ENCODE results near the gene KHSRP. TPM values are rescaled to one million over a fixed set of nuclear protein-coding genes. Genes with fewer than 3 reads are reported as not detected.

Gene KHSRP, protein sequence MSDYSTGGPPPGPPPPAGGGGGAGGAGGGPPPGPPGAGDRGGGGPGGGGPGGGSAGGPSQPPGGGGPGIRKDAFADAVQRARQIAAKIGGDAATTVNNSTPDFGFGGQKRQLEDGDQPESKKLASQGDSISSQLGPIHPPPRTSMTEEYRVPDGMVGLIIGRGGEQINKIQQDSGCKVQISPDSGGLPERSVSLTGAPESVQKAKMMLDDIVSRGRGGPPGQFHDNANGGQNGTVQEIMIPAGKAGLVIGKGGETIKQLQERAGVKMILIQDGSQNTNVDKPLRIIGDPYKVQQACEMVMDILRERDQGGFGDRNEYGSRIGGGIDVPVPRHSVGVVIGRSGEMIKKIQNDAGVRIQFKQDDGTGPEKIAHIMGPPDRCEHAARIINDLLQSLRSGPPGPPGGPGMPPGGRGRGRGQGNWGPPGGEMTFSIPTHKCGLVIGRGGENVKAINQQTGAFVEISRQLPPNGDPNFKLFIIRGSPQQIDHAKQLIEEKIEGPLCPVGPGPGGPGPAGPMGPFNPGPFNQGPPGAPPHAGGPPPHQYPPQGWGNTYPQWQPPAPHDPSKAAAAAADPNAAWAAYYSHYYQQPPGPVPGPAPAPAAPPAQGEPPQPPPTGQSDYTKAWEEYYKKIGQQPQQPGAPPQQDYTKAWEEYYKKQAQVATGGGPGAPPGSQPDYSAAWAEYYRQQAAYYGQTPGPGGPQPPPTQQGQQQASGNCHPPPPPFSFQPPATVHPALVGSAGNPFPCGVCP
- polyA plus RNA-seq (ENCODE audit: insufficient read depth in 1 of 5, insufficient read length in 5 of 5, low replicate concordance in 1 of 5), result 100 to 1,000 TPM; 211 to 355 (median 257) TPM
- long read RNA-seq, donor 1, transcript KHSRP-212 (3 exons, 851 nt), result major isoform, 18 of 67 reads
- long read RNA-seq, donor 1, transcript KHSRP-211 (2 exons, 428 nt), result minor isoform, 6 of 67 reads
- long read RNA-seq, donor 1, partial matches to known transcripts, result 42 of 67 reads
- long read RNA-seq, donor 1, other reads (novel, unspliced or antisense), result 0 of 67 reads
- long read RNA-seq, donor 2, transcript KHSRP-212 (3 exons, 851 nt), result major isoform, 8 of 10 reads
- long read RNA-seq, donor 2, partial matches to known transcripts, result 0 of 10 reads
- long read RNA-seq, donor 2, other reads (novel, unspliced or antisense), result 0 of 10 reads
- long read RNA-seq, donor 3, transcript KHSRP-212 (3 exons, 851 nt), result major isoform, 6 of 27 reads
- long read RNA-seq, donor 3, partial matches to known transcripts, result 17 of 27 reads
- long read RNA-seq, donor 3, other reads (novel, unspliced or antisense), result 0 of 27 reads
- long read RNA-seq, donor 4, transcript KHSRP-212 (3 exons, 851 nt), result major isoform, 6 of 51 reads
- long read RNA-seq, donor 4, partial matches to known transcripts, result 43 of 51 reads
- long read RNA-seq, donor 4, other reads (novel, unspliced or antisense), result 0 of 51 reads
- long read RNA-seq, donor 5, transcript KHSRP-212 (3 exons, 851 nt), result major isoform, 11 of 29 reads
- long read RNA-seq, donor 5, partial matches to known transcripts, result 17 of 29 reads
- long read RNA-seq, donor 5, other reads (novel, unspliced or antisense), result 0 of 29 reads
- long read RNA-seq, donor 6, transcript KHSRP-212 (3 exons, 851 nt), result major isoform, 7 of 47 reads
- long read RNA-seq, donor 6, partial matches to known transcripts, result 40 of 47 reads
- long read RNA-seq, donor 6, other reads (novel, unspliced or antisense), result 0 of 47 reads
- long read RNA-seq, donor 7, transcript KHSRP-212 (3 exons, 851 nt), result major isoform, 6 of 8 reads
- long read RNA-seq, donor 7, partial matches to known transcripts, result 0 of 8 reads
- long read RNA-seq, donor 7, other reads (novel, unspliced or antisense), result 0 of 8 reads
- long read RNA-seq, donor 8, partial matches to known transcripts, result 0 of 4 reads
- long read RNA-seq, donor 8, other reads (novel, unspliced or antisense), result 0 of 4 reads

DNA sequence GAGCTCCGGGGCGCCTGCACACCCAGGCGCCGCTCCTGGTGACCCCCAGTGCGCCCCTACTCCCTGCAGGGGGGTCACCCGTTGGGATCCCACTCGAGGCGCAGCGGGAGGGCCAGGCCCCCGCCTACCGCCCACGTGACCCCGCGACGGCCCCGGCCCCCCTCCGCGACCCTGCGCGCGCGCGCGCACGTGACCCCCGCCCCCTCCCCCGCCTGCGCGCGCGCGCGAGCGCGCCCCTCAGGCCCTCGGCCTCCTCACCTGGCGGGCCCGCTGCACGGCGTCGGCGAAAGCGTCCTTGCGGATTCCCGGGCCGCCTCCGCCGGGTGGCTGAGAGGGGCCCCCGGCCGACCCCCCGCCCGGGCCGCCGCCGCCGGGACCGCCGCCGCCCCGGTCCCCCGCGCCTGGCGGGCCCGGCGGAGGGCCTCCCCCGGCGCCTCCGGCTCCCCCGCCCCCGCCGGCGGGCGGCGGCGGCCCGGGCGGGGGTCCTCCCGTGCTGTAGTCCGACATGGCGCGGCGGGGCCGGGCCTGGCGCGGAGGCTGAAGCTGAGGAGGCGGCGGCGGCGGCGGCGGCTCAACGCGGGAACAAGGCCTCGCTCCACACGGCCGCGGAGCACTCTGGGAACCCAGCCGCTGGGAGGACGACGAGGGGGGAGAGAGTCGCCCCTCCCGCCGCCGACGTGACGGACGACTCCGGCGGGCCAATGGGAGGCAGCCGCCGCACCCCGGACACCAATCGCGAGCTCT lies at the start of gene KHSRP:
TSS of gene KHSRP (minus strand) at position 617 of the 744 bp plus-strand sequence. CDS start at position 507, 110 bp downstream.
- no peak for DNase-seq

DNA sequence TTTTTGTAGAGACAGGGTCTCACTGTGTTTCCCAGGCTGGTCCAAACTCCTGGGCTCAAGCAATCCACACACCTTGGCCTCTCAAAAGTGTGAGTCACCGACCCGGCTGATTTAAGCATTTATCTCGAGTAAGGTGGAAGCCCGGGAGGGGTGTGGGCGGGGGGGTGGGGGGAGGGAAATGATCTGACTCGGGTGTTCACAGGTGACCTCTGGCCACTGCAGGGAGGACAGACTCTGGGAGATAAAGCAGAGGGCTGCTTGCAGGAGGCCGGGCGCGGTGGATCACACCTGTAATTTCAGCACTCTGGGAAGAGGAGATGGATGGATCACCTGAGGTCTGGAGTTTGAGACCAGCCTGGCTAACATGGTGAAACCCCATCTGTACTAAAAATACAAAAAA lies 49.0 kb upstream of the KHSRP start:
- no peak for DNase-seq

DNA sequence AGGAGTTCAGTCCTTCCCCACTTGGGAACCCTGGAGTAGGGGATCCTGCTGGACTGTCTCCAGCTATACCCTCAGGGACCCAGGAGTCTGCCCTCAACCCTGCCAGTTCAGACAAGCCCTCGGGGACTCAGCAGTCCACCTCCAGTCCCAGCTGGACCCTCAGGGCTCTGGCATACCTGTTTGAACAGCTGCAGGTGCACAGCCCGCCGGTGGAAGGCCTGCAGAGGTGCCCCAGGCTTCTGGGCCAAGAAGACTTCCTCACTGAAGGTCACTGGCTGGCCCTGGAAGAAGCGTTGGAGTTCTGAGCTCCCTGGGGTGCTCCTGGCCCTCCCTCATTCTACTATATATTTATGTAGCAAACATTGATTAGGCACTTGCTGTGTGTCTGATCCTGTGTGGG lies 48.1 kb upstream of the KHSRP start:
- DNase-seq, result no peak

DNA sequence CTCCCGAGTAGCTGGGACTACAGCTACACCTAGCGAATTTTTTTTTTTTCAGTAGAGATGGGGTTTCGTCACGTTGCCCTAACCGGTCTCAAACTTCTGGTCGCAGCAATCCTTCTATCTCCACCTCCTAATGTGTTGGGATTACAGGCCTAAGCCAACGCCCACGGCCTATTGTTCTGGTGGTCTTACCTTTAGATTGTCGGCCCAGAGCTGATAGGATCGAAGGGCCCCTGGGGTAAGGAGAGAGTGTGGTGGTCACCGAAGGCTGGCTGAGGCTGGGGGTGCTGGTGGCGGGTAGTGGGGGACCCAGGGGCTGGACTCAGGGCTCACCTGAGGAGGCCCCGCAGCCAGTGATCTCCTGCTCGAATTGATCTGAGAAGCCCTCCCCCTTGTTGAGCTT lies 46.5 kb upstream of the KHSRP start:
- no peak for DNase-seq

DNA sequence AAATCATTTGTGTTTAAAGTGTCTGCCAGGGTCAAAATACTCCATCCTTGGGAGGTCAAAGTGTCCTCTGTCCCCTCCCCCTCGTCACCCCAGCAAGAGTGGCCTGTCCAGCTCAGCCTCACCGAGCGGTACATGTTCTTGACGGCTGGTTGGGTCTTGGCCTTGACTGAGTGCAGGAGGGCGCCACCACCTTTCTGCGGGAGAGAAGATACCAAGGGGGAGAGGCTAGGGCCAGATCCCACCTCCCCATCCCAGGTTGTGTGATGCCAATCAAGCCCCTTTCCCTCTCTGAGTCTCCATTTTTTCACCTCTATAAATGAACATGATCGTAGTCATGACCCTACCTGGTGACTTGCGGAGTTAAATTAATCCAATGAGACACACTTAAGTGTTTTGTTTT lies 45.6 kb upstream of the KHSRP start:
- no peak for DNase-seq

DNA sequence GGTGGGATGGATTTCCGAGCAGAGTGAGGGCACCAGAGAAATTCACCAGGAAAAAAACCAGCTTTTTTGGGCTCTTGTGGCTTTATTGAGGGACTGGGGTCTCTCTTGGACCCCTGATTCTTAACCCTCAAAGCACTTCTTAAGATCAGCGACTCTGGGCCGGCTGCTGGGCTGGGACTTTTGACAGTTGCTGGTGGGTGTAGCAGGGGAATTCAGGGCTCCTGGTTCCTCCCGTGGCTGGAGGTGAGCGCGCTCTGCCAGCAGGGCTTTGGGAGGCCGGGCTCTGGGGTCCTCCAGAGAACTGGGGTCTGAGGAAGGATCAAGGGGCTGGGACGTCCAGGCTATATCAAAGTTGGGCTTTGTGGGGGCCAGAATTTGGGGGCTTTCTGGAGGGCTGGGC lies 42.8 kb upstream of the KHSRP start:
- no peak for DNase-seq

DNA sequence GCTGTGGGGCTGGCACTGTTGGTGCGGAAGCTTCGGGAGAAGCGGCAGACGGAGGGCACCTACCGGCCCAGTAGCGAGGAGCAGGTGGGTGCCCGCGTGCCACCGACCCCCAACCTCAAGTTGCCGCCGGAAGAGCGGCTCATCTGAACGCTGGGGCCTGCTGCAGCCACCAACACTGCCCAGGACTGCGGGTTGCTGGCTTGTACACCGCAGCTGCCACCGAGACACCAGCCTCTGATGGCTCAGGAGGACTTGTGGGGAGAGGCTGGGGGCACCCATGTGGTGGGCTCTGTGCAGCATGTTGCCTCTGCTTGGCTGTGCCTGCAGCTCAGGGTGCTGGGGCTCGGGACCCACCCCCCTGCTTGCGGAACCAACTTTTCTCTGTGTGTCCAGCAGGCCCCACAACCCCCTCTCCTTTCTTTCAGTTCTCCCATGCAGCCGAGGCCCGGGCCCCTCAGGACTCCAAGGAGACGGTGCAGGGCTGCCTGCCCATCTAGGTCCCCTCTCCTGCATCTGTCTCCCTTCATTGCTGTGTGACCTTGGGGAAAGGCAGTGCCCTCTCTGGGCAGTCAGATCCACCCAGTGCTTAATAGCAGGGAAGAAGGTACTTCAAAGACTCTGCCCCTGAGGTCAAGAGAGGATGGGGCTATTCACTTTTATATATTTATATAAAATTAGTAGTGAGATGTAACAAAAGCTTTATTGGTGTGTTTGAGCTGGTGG lies 42.1 kb upstream of the KHSRP start:
- no peak for DNase-seq

DNA sequence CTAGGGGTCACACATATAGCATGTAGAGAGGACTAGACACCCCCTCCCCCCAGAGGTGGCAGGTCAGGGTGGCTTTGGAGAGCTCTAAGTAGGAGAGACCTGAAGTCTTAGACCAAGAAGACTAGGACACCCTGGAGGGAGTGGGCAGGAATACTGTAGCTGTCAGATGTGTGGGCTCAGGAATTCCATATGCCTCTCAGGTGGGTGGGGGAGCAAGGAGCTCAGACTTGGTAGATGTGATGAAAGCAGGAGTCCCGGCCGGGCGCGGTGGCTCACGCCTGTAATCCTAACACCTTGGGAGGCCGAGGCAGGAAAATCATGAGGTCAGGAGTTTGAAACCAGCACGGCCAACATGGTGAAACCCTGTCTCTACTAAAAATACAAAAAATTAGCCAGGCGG lies 41.1 kb upstream of the KHSRP start:
- DNase-seq, result no peak

DNA sequence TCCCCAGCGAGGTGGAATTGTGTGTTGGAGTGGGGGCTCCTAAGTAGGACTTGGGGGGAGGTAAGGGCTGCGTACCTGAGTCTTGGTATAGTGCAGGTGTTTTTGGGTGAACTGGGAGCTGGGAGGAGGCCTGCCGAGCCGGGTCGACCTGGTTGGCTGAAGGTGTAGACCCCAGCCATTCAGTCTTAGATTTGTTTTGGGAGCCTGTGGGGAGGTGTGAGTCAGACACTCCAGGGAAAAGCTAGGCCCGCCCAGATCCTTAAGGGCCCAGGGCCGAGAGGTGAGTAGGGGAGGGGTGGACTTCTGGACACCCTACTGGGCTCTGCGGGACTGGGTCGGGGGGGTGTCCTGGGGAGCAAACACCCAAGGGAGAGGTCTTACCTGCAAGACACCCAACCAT lies 40.4 kb upstream of the KHSRP start:
- DNase-seq, result no peak

DNA sequence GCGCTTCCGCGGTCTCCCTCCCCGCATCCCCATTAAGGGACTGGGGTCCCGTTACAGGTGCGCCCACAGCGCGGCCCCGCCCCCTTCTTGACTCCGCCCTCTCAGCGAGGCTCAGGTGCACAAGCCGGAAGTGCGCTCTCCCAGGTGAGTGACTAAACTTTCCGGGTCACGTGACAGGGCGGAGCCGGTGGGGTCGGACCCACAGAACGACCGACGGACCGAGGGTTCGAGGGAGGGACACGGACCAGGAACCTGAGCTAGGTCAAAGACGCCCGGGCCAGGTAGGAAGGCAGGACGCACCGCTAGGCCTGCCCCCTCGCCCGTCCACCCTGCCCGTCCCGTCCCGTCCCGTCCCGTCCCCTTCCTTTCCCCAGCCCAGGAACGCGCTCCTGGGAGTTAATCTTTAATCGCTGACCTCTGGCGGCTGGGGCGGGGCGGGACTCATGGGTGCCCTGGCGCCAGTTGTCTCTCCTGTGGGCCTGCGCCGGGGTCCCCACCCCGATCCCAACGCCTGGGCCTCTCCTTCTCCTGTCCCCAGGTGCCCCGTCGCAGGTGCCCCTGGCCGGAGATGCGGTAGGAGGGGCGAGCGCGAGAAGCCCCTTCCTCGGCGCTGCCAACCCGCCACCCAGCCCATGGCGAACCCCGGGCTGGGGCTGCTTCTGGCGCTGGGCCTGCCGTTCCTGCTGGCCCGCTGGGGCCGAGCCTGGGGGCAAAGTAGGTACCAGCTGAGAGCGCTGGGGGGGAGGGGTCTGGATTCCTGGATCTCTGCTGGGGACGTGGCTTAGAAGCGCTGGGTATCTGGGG lies 39.7 kb upstream of the KHSRP start, which contains the start of gene CRB3:
TSS of gene CRB3 (plus strand) at position 202 of the 804 bp plus-strand sequence. CDS start at position 633, 431 bp downstream.
- peak; percentile 75 to 77 for DNase-seq

DNA sequence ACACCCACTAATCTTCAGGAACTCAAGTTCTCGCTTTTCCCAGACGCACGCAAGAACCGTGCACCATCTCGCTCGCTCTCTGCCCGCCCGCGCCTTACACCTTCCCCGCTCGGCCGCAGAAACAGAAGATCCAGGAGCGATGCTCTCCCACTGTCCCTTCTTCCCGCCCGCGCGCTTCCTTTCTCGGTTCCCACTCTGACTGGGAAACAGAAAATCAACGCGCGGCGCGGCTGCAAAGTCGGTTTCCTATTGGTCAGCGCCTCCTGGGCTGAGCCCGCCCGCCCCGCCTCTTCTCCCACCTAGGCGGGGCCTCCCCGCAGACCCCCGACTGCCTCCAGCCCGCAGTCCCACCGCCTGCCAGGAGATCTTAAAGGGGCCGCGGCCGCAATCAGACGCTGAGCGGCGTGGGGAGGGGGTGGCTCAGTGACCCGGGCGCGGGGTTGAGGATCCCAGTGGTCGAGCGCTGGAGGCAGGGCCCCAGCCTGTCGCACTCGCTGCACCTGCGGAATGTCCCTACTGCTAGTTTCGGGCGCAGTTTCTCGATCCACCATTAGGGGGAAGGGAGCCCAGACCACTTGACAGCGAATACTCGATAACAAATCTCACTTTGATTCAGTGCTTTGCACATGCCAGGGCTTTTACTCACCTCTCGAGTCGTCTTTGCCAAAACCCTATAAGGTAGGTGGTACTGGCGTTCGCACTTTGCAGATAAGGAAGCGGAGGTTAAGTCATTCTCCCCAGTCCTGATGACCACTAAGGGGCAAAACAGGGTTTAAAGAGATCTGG lies 35.7 kb upstream of the KHSRP start:
- DNase-seq, result peak; percentile 97

DNA sequence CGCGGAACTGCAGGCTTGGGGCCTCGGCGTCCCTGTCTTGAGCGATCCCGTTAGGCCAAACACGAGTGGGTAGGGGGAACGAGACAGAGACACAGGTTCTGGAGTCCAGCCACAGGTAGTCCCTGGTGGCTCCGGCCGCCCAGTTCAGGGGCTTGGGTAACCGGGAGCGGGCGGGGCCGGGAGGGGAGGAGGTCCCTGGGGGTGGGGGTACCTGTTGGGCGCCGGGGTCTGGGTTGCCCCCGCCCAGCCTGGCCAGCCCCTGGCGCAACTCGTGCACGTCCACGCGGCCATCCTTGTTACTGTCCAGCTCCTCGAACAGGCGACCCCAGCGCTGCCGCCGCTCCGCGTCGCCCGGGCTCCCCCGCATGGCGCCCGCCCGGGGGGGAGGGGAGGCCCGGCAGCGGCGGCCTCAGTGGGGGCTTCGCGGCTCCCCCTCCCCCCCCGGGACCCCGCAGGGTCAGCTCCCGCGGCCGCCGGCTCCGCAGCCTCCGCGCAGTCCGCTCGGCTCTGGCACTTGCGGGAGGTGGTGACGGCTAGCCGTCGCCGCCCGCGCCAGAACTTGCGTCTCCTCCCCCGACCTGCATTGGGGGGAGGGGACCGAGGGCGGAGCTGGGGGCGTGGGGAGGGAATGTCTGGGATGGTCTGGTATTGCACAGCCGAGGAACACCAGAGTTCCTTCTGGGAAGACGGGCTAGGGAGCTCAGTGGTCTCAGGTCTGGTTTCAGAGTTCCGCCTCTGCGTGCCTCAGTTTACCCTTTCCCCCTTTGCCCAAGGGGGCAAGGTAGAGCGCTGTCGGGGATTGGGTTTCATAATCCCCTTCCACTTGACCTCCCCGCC lies 34.9 kb upstream of the KHSRP start, which contains the start of gene SLC25A23:
TSS of gene SLC25A23 (minus strand) at position 531 of the 837 bp plus-strand sequence. CDS start at position 367, 164 bp downstream.
- peak; percentile 67 to 75 for DNase-seq

DNA sequence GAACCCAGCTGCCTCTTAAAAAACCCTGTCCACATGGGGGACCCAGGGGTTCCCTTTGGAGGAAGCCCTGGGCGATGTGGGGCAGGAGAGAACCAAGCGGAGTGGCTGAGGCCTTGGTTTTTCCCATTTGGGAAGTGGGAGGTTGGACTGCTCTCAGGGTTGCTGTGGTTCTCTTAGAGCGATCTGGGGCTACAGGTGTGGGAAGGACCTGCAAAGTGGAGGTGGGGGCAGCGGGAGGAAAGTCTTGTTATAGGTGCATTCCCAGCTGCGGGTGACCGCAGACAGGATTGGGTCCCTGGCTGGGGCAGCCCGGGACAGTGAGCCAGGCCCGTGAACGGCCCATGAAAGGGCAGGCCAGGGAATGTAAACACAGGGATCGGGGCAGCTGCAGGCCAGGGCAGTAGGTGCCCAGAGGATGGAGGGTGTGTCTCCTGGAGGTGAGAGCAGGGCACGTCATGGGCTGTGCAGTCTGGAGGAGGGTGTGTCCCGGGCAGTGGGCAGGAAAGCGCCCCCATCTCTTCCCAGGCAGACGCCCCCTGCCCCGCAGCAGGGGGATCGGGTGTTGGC lies 34.2 kb upstream of the KHSRP start:
- no peak for DNase-seq

DNA sequence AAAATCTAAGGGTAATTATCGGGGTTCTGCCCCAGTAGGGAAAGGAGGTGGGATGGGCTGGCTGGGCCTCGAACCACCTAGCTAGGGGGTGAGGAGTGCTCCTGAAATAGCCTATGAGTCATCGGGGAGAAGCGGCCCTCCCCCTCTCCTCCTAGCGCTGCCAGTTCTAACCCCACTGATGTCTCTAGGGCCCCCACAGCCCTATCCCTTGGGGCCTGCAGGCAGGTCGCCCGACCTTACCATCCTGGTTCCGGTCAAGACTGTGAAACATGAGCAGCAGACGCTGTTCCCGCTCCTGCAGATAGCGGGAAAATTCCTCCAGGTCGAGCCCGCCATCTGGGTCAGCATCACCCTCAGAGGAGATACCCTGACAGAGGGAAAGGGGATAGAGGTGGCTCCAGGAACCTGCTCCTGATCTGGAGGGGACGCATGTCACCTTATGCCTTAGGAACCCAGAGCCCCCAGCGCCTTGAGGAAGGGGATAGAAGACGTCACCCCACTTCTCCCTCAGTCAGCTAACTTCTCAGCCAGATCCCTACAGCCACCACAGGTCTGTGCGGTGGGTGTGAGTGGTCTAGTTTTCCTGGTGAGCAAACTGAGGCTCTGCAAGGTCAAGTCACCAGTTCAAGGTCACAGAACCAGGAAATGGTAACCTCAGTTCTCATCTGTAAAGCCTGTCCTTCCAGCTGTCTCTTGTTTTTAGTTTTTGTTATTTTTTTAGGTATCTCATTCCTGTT lies 33.5 kb upstream of the KHSRP start:
- no peak for DNase-seq

DNA sequence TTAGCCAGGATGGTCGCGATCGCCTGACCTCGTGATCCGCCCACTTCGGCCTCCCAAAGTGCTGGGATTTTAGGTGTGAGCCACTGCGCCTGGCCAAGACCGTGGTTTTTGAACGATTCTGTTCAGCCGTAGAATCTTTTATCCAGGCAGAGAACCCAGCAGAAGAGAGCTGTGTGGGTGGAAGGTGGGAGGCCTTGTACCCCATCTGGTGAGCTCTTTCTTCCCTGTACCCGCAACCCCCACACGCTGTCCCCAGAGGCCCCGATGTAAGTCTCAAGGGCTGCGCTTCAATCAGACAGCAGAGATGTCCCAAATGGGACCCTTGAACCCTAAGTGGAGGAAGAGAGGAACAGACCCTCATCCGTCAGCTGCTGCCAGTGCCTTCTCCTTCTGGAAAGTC lies 31.3 kb upstream of the KHSRP start:
- no peak for DNase-seq
